ENCODE data around the gene OSBPL1A. TPM values are rescaled to one million over a fixed set of nuclear protein-coding genes. Genes with fewer than 3 reads are reported as not detected.

The OSBPL1A gene
- total RNA-seq, 1 experiment from 2014 or later = 53.1 TPM

DNA sequence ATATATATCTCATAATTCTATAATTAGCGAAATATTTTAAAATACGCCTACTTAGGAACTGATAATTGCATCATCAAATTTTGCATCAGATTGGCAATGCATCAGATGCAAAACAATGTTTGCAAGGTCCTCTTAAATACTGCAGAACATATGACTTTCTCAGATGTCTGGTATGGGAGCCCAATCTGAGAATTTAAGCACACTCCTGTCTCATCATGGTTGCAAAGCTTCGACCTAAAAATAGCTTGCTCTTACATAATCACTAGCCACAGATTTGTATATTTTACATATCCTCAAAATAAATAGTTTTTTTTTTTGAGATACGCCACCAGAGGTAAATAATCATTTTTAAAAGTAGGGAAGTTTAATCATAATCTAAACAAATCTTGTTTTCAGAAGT, 135.5 kb downstream of the OSBPL1A start:
- ChIA-PET CTCF (interaction anchor here (2.3 kb wide), 1 partner anchor 85 kb away, joined by 10 read pairs; no protein-coding TSS in a partner anchor), POLR2A (no interaction called here)
- no peak for ATAC-seq
- no peak overlapping the region for H3K4me3 Mint-ChIP-seq
- no peak for DNase-seq (ENCODE audit: low spot score)
- no peaks in the 10 kb centered on the region; the same call in 1 of the 2 replicates for H3K27me3 Mint-ChIP-seq (ENCODE audit: low read depth)
- peaks cover 32% of the 10 kb centered on the region for H3K4me1 Mint-ChIP-seq
- TF ChIP-seq ETV6 (CRISPR knock-in tag; IDR thresholded peaks at IDR 0.05) (no peak), NFATC4 (CRISPR knock-in tag; IDR thresholded peaks at IDR 0.05) (no peak), GTF2I (CRISPR knock-in tag; conservative IDR thresholded peaks at IDR 0.05) (no peak), ATF1 (CRISPR knock-in tag; IDR thresholded peaks at IDR 0.05) (no peak), ZNF423 (CRISPR knock-in tag; IDR thresholded peaks at IDR 0.05) (no peak), SOX15 (CRISPR knock-in tag; IDR thresholded peaks at IDR 0.05) (no peak), FOXK1 (CRISPR knock-in tag; IDR thresholded peaks at IDR 0.05) (no peak)
- TF ChIP-seq, protein P1, sequence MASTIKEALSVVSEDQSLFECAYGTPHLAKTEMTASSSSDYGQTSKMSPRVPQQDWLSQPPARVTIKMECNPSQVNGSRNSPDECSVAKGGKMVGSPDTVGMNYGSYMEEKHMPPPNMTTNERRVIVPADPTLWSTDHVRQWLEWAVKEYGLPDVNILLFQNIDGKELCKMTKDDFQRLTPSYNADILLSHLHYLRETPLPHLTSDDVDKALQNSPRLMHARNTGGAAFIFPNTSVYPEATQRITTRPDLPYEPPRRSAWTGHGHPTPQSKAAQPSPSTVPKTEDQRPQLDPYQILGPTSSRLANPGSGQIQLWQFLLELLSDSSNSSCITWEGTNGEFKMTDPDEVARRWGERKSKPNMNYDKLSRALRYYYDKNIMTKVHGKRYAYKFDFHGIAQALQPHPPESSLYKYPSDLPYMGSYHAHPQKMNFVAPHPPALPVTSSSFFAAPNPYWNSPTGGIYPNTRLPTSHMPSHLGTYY (CRISPR knock-in tag; IDR thresholded peaks at IDR 0.05) = no peak
- TF ChIP-seq, protein P2, sequence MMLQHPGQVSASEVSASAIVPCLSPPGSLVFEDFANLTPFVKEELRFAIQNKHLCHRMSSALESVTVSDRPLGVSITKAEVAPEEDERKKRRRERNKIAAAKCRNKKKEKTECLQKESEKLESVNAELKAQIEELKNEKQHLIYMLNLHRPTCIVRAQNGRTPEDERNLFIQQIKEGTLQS (CRISPR knock-in tag; conservative IDR thresholded peaks at IDR 0.05) = no peak
- H3K9me3 Mint-ChIP-seq = peaks cover 7% of the 10 kb centered on the region
- H3K36me3 Mint-ChIP-seq = peaks cover 5% of the 10 kb centered on the region
- H3K27ac Mint-ChIP-seq = no peak overlapping the region

DNA sequence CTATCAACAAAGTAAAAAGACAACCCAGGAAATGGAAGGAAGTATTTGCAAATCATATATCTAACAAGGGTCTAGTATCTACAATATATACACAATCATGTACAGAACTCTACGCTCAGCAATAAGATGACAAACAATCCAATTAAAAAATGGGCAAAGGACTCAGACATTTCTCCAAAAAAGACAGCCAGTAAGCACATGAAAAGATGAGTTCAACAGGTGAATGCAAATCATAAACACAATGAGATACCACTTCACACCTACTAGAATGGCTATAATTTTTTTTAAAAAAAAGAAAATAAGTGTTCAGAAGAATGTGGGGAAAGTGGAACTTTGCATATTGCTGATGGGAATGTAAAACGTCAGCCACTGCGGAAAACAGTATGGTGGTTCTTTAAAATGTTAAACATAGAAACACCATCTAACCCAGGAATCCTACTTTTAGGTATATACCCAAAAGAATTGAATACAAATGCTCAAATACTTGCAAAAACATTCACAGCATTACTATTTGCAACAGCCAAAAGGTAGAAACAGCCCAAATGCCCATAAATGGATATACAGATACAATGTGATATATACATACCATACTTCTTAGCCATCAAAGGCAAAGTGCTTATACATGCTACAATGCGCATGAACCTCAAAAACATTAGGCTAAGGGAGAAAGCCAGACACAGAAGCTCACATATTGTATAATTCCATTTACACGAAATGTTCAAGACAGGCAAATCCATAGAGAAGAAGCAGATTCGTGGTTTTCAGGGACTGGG, 137.6 kb downstream of the OSBPL1A start:
- Mint-ChIP-seq H3K27me3 (ENCODE audit: low read depth) (no peaks in the 10 kb centered on the region; the same call in 1 of the 2 replicates), H3K4me3 (no peak overlapping the region), H3K4me1 (peaks cover 21% of the 10 kb centered on the region), H3K36me3 (peaks cover 13% of the 10 kb centered on the region), H3K27ac (no peak overlapping the region), H3K9me3 (peaks cover 16% of the 10 kb centered on the region)
- CTCF ChIA-PET = no interaction called here
- TF ChIP-seq, protein P3, sequence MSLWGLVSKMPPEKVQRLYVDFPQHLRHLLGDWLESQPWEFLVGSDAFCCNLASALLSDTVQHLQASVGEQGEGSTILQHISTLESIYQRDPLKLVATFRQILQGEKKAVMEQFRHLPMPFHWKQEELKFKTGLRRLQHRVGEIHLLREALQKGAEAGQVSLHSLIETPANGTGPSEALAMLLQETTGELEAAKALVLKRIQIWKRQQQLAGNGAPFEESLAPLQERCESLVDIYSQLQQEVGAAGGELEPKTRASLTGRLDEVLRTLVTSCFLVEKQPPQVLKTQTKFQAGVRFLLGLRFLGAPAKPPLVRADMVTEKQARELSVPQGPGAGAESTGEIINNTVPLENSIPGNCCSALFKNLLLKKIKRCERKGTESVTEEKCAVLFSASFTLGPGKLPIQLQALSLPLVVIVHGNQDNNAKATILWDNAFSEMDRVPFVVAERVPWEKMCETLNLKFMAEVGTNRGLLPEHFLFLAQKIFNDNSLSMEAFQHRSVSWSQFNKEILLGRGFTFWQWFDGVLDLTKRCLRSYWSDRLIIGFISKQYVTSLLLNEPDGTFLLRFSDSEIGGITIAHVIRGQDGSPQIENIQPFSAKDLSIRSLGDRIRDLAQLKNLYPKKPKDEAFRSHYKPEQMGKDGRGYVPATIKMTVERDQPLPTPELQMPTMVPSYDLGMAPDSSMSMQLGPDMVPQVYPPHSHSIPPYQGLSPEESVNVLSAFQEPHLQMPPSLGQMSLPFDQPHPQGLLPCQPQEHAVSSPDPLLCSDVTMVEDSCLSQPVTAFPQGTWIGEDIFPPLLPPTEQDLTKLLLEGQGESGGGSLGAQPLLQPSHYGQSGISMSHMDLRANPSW (CRISPR knock-in tag; conservative IDR thresholded peaks at IDR 0.05; ENCODE audit: low read depth) = no peak
- TF ChIP-seq ZNF423 (CRISPR knock-in tag; IDR thresholded peaks at IDR 0.05) (no peak), ZNF121 (CRISPR knock-in tag; IDR thresholded peaks at IDR 0.05) (no peak), ZNF138 (CRISPR knock-in tag; conservative IDR thresholded peaks at IDR 0.05) (no peak), ZBTB21 (CRISPR knock-in tag; IDR thresholded peaks at IDR 0.05; ENCODE audit: borderline replicate concordance) (no peak), CREM (CRISPR knock-in tag; IDR thresholded peaks at IDR 0.05) (no peak), FOXK1 (CRISPR knock-in tag; IDR thresholded peaks at IDR 0.05) (no peak), ZNF219 (CRISPR knock-in tag; IDR thresholded peaks at IDR 0.05; ENCODE audit: borderline replicate concordance) (no peak)
- TF ChIP-seq, protein P4, sequence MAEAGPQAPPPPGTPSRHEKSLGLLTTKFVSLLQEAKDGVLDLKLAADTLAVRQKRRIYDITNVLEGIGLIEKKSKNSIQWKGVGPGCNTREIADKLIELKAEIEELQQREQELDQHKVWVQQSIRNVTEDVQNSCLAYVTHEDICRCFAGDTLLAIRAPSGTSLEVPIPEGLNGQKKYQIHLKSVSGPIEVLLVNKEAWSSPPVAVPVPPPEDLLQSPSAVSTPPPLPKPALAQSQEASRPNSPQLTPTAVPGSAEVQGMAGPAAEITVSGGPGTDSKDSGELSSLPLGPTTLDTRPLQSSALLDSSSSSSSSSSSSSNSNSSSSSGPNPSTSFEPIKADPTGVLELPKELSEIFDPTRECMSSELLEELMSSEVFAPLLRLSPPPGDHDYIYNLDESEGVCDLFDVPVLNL (CRISPR knock-in tag; IDR thresholded peaks at IDR 0.05; ENCODE audit: borderline replicate concordance, low read depth) = no peak
- ATAC-seq (no peak), DNase-seq (ENCODE audit: low spot score) (no peak)
- POLR2A ChIA-PET = no interaction called here

DNA sequence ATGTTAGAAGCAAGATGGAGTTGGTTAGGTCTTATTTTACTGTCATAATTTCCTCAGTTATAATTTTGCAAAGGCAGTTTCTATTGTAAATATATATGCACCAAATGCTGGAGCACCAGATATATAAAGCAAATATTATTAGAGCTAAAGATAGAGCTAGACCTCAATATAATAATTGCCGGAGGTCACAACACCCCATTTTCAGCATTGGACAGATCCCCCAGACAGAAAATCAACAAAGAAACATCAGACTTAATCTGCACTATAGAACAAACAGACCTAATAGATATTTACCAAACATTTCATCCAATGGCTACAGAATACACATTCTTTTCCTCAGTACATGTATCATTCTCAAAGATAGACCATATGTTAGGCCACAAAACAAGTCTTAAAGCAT, 143.6 kb downstream of the OSBPL1A start:
- POLR2A ChIA-PET = no interaction called here
- TF ChIP-seq, protein P5, sequence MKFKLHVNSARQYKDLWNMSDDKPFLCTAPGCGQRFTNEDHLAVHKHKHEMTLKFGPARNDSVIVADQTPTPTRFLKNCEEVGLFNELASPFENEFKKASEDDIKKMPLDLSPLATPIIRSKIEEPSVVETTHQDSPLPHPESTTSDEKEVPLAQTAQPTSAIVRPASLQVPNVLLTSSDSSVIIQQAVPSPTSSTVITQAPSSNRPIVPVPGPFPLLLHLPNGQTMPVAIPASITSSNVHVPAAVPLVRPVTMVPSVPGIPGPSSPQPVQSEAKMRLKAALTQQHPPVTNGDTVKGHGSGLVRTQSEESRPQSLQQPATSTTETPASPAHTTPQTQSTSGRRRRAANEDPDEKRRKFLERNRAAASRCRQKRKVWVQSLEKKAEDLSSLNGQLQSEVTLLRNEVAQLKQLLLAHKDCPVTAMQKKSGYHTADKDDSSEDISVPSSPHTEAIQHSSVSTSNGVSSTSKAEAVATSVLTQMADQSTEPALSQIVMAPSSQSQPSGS (CRISPR knock-in tag; IDR thresholded peaks at IDR 0.05; ENCODE audit: borderline replicate concordance, low read depth) = no peak
- peak overlapping the region; percentile 70; the same call in 1 of the 2 replicates for H3K27ac Mint-ChIP-seq

More for the DNA sequence above, 143.6 kb downstream of the OSBPL1A start:
- no peak overlapping the region for H3K4me3 Mint-ChIP-seq
- H3K36me3 Mint-ChIP-seq = peaks cover 18% of the 10 kb centered on the region
- H3K9me3 Mint-ChIP-seq = peaks cover 16% of the 10 kb centered on the region
- H3K4me1 Mint-ChIP-seq = peaks cover 43% of the 10 kb centered on the region
- no peak for ATAC-seq
- CTCF ChIA-PET = interaction anchor here (1.4 kb wide), 1 partner anchor 78 kb away, joined by 4 read pairs; no protein-coding TSS in a partner anchor
- H3K27me3 Mint-ChIP-seq (ENCODE audit: low read depth) = no peaks in the 10 kb centered on the region
- no peak for DNase-seq (ENCODE audit: low spot score)

Measured in WTC11 (cell line).